Measurements from ENCODE around the gene RNF125.
"Not testable (repeated sequence)": the region's sequence is repeated elsewhere in the genome, so short reads cannot be mapped to it uniquely, and the experiment has no call there.

Gene RNF125

GRCh38 chr18:31980863-31981262 is 37.8 kb upstream of the RNF125 start:
- no peak for TF ChIP-seq CTCF (conservative IDR thresholded peaks at IDR 0.05)

GRCh38 chr18:31983020-31983419 is 35.6 kb upstream of the RNF125 start:
- no peak overlapping the region for H3K27ac ChIP-seq
- no peak for TF ChIP-seq CTCF (conservative IDR thresholded peaks at IDR 0.05)

More at GRCh38 chr18:31980863-31981262, 37.8 kb upstream of the RNF125 start:
- no peak overlapping the region for H3K27ac ChIP-seq

GRCh38 chr18:31983976-31984375 is 34.6 kb upstream of the RNF125 start:
- no peak for TF ChIP-seq CTCF (conservative IDR thresholded peaks at IDR 0.05)

GRCh38 chr18:31990823-31991222 is 27.8 kb upstream of the RNF125 start:
- H3K27ac ChIP-seq: no peak overlapping the region
- TF ChIP-seq CTCF (conservative IDR thresholded peaks at IDR 0.05): no peak

More at GRCh38 chr18:31983976-31984375, 34.6 kb upstream of the RNF125 start:
- H3K27ac ChIP-seq: peak overlapping the region; percentile 39; the same call in 1 of the 2 replicates

- TF ChIP-seq CTCF (conservative IDR thresholded peaks at IDR 0.05): no peak
Observed at GRCh38 chr18:31996007-31996406, 22.6 kb upstream of the RNF125 start.

GRCh38 chr18:31998880-31999412 is 19.7 kb upstream of the RNF125 start:
- TF ChIP-seq CTCF (conservative IDR thresholded peaks at IDR 0.05): no peak
- no peak overlapping the region for H3K27ac ChIP-seq

More at GRCh38 chr18:31996007-31996406, 22.6 kb upstream of the RNF125 start:
- H3K27ac ChIP-seq: no peak overlapping the region

- H3K27ac ChIP-seq: not testable (repeated sequence)
Observed at GRCh38 chr18:32001141-32001540, 17.5 kb upstream of the RNF125 start.

- not testable (repeated sequence) for H3K27ac ChIP-seq
Observed at GRCh38 chr18:32003822-32004221, 14.8 kb upstream of the RNF125 start.
